ENCODE results near the gene SRPRB.

SRPRB gene, protein sequence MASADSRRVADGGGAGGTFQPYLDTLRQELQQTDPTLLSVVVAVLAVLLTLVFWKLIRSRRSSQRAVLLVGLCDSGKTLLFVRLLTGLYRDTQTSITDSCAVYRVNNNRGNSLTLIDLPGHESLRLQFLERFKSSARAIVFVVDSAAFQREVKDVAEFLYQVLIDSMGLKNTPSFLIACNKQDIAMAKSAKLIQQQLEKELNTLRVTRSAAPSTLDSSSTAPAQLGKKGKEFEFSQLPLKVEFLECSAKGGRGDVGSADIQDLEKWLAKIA

DNA sequence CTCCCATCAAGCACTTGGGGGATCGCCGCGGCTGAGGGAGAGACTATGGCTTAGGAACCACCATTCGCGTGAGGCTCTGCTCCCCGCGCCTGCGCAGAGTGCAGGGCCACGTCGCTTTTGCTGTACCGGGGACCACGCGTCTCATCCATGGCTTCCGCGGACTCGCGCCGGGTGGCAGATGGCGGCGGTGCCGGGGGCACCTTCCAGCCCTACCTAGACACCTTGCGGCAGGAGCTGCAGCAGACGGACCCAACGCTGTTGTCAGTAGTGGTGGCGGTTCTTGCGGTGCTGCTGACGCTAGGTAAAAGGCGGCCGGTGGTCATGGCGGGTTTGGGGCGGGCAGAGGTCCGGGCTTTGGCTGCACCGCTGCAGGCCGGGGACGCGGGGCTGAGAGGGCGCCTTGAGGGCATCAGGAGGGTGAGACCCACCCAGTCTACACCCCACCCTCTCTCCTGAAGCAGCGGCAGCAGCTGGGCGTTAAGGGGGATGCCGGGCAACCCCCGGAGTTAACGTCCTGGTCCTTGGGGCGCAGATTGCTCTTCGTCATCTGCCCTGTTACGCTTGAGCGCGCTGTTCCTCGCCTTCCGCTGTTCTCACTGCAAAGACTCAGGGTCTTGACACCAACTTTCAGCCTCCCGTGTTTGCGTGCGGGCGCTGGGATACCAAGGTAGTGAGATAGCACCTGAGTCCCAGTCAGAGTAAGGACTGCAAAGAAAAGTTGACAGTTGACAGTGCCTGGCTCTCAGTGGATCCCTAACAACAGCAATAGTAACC lies at the start of gene SRPRB:
TSS of gene SRPRB (plus strand) at position 114 of the 774 bp plus-strand sequence. CDS start at position 148, 34 bp downstream.
- intact Hi-C loops (cut with DNase I): loop anchor here (5.0 to 10.0 kb wide), 2 partner anchors 144 to 1081 kb away; partner anchors contain the start of genes NPHP3 and TOPBP1
- peak; percentile 93 to 99 (median 97) for DNase-seq

DNA sequence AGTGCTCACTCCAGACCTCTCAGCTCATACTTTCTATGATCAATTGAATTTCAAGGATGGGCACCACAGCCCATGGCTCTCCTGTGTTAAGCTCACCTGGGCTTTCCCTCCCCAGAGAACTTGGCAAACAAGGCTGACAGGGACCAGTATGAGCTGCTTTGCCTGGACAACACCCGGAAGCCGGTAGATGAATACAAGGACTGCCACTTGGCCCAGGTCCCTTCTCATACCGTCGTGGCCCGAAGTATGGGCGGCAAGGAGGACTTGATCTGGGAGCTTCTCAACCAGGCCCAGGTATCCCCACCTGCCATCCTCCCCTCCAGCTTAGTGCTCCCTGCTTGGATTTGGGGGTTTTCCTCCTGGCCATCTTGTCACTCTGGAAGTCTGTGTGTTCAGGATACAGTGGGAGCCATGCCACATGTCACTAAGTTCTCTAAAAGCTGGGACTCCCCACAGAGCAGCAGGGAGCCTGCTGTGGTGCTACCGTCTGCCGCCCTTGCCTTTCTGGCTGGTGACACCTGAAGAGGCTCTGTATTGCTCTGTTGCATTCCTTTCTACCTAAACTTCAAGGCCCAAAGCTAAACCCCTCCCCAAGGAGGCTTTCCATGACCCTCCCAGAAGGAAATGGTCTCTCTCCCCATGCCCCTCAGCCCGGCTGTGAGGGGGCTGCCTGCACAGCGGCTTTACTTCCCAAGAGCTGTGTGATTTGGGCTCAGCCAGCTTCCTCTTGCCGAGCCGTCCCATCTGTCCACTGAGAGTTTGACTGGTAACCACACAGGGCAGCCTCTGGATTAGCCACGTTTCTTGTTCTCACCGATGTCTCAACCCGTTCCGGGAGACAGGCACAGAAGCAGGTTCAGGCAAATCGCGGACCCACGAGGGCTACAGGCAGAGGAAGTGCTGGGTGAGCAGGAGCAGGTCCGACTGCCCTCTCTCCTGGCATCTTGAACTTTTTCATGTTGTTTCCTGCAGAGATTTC lies 48.6 kb upstream of the SRPRB start:
- DNase-seq: no peak
- intact Hi-C loops (cut with DNase I): no loop called here

DNA sequence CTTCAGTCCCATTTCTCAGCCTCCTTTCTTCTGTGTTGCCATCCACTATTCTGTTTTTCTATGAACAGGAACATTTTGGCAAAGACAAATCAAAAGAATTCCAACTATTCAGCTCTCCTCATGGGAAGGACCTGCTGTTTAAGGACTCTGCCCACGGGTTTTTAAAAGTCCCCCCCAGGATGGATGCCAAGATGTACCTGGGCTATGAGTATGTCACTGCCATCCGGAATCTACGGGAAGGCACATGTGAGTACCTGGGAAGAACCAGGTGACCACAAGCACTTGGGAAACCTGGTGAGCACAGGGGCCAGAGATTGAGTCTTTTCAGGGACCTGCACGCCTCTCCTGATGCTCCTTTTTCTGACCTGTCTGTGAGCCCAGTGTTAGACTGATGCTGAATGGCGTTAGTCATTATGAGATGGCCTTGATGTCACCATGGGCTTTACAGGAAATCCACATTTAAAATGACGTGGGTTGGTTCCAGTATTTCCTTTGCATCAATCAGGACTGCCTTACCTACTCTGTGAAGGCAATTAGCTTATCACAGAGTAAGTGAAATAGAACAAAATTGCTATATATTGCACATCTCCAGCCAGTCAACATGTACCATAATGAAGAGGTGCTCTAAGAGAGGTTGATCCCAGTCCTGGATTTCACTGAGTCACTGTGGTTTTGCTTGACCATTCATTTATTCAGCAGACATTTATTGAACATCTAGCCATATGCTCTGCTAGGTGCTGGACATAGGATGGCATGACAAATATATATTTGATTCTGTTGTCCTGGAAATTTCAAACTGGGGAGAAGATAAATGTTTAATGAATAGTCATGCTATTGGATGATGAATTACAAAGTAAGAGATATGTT lies 47.7 kb upstream of the SRPRB start:
- intact Hi-C loops (cut with DNase I): no loop called here
- no peak for DNase-seq

DNA sequence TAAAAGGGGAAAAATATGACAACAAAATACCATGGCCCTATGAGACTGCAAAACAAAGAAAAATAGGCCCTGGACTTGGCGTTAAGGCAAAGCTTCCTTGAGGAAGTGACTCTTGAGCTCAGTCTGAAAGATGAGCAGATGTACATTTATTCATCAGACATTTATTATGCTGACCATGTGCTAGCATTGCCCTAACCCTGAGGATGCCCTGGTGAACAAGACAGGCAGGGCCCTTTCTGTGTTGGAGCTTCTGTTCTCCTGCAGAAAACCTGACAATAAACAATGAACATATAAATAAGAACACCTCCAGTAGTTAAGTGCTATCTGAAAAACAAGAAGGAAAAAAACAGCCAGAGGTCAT lies 47.1 kb upstream of the SRPRB start:
- no peak for DNase-seq
- intact Hi-C loops (cut with DNase I): no loop called here

DNA sequence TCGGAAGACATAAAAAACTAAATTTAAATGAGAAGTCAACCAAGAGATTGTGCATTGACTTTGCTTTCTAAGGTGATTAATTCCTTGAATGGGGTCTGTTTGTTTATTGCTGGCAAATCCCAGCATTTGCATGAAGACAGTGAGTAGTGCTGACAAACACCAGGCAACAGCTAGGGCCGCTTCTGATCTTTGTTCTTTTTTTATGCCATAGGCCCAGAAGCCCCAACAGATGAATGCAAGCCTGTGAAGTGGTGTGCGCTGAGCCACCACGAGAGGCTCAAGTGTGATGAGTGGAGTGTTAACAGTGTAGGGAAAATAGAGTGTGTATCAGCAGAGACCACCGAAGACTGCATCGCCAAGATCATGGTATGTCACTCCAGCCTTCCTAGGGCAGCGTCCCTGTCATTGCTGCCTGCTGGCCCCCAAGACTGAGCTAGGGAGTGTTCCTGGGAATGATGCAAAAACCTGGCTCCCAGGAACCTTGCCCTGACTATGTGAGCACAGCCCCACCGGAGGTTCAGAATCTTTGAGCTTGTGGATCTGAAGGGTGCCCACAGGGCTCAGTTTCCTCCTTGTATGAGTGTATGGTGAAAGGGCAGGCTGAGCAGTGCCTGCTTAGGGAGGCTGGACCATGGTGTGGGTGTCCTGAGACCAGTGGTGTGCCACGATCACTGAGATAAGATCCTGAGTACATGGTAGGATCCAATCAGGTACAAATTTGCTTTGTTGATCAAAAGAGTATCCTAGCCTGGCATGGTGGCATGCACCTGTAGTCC lies 46.5 kb upstream of the SRPRB start:
- intact Hi-C loops (cut with DNase I): no loop called here
- DNase-seq: no peak

DNA sequence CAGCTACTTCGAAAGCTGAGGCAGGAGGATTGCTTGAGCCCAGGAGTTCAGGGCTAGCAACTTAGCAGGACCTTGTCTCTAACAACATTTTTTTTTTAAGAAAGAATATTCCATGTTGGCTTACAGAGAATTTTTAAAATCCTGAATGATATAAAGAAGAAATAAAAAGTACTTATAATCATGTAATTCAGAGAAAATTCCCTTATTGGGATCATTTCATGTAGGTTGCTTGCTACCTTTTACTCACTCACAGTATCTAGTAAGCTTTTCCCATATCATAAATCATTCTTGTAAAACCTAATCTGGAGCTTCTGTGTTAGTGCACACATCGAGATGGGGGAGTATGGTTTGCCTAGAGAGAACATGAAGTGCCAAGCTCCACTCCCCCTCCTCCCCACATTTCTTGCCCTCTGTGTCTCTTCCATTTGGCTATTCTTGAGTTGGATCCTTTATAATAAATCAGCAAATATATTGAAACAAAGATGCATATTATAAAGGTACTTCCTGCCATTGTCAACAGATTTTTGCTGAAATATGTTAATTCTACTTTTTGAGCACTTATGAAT lies 45.8 kb upstream of the SRPRB start:
- intact Hi-C loops (cut with DNase I): no loop called here

DNA sequence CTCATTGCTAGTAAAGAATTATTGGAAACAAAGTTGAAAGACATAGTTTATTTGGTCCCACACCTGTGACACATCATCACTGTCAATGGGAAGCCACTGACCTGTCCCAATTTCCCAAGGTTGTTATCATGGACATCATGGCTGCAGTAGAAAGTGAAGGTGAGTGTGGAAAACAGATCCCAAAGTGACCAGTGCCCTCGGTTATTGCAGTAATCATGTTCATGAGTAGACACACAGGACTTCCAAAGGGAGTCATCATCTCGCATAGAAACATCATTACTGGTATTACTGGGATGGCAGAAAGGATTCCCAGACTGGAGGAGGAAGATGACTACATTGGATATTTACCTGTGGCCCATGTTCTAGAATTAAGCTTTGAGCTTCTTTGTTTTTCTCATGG lies 44.7 kb upstream of the SRPRB start:
- no peak for DNase-seq
- intact Hi-C loops (cut with DNase I): no loop called here

More for the DNA sequence above, 45.8 kb upstream of the SRPRB start:
- no peak for DNase-seq

DNA sequence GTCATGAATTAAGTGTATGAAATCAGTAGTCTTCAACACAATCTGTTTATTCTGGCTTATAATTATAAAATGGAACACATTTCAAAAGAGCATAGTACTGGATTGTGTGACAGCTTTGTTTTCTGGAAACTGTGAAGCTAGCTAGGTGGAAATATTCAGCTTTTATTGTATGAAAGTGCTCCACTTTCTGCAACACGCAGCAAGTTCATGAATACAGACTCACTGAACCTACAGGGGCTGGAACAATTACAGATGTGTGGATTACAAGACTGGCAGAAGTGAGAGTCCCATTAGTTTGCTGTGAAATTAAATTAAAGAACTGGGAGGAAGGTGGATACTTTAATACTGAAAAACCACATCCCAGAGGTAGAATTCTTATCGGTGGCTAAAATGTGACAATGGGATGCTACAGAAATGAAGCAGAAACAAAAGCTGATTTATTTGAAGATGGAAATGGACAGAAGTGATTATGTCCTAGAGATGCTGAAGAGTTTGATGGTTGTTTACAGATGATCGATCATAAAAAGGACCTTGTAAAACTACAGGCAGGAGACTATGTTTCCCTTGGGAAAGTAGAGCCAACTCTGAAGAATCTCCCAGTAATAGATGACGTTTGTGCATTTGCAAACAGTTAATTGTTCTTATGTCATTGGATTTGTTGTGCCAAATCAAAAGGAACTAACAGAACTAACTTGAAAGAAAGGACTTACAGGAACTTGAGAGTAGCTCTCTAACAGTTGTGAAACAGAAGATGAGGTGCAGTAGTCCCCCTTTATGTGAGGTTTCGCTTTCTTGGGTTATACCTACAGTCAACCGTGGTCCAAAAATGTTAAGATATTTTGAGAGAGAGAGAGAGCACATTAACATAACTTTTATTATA lies 43.8 kb upstream of the SRPRB start:
- no peak for DNase-seq
- intact Hi-C loops (cut with DNase I): no loop called here

DNA sequence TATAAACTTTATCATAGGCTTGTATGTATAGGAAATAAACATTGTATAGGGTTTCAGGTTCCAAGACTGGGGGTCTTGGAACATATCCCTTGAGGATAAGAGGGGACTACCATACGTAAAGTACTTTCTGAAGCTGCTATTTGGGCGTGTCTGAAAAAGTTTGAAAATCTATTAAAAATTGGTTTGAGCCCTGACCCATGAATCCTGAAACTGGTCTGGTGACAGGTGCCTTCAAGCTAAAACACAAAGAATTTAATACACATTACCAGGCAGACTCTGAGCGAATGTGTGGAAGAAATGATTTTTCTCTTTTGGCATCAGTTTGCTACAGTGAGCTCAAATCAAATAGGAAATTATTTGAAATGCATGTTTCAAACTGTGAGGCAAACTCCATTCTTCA lies 43.1 kb upstream of the SRPRB start:
- DNase-seq: no peak
- intact Hi-C loops (cut with DNase I): no loop called here

DNA sequence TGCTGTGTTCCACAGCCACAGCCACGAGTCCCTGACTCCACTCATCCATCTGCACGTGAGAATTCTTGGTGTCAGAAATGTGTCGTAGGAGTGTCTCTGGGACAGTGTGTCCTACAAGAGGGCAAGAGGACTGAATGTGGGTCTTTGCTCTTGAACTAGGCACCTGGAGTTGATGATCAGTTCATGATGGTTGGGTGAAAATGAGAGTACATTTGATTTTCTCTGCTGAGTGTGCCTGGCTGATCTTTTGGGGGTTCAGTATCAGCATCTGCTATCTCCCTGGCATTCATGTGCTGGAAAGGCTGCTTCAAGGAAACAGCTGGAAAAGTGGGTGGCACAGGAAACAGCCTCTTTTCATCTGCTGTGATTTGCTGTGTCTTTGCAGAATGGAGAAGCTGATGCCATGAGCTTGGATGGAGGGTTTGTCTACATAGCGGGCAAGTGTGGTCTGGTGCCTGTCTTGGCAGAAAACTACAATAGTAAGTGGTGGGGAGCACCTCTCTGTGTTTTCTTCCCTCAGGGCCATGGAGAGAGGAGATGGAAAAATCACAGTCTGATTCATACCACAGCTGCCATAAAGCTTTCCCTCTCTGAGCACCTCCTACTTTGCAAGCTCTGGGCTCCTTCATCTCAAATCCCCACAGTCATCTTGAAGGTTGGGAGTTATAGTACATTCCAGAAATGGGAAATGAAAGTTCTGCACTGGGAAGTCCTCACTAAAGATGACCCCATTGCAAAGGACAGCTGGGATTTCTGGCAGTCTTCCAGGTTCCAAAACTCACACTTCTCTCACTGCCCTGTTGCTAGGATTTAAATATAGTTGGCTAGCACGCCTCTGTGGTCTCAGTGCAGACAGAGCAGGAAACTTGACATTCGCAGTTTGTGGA lies 41.6 kb upstream of the SRPRB start:
- no peak for DNase-seq
- intact Hi-C loops (cut with DNase I): no loop called here

DNA sequence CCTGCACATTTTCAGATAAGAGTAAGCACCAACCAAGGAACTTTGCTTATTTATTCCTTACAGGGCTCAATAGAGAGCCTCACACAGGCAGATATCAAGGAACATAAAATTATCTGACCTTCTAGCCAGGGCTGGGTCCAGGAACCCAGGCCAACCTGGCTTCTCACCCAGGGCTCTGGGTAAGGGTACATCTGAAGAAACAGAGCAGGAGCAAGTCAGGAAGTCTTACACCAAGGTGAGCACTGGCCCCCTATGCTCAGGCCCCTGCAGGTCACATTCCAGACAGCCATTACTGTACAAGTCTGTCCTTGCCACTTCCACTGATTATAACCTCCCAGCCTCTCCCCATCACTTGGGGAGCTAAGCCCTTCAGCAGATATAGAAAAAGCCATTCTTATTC lies 40.4 kb upstream of the SRPRB start:
- intact Hi-C loops (cut with DNase I): no loop called here
- DNase-seq: no peak

DNA sequence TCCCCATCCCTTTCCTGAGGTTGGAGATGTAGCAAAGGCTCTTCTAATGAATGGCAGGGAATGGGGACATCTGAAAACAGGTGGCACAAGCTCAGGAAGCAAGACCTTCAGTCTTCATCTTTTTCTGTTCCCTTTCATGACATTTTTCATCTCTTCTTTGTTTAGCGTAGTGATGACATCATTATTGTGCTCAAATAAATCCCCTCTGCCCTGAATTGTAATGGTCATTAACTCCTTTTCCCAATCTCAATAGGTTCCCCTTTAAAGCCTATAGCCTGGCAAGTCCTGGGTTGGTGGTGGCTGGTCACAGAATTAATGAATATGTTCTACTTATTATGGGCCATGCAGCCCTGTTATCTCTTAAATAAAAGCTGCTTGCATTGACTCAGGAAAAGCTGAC lies 38.0 kb upstream of the SRPRB start:
- no peak for DNase-seq
- intact Hi-C loops (cut with DNase I): no loop called here

DNA sequence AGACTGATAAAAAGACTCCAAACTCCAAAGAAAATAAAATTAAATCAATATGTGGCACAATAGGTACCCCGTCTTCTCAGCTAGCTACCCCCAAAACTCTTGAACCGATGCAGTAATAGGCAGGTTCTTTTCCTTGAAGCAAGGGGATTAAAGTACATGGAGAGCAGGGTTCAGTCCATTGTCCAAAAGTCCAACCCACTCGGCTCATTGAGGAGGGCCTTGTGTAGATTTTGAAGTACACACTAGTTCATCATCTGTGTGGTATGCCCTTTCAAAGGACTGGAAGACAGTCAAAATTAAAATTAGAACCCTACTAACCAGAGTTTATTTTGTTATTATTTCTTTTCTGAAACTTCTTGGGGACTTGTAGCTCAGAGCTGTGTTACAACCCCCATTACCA lies 36.1 kb upstream of the SRPRB start:
- intact Hi-C loops (cut with DNase I): no loop called here
- DNase-seq: no peak

DNA sequence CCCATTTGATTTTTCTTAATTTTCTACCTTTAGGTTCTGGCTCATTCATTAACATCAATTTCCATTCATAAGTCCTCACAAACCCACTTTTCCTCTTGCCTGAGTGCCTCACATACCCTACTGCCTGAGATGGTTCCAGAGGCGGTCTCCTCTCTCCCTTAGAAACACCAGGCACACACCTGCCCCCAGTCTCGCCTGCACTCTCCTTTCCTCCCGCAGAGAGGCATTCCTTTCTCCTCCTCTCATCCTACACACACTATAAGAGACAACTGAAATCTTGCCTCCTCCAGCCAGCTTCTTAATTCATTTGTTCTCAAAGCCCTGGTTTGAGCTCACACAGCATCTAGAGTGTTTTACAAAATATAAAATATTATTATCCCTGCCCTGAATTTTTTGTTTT lies 31.9 kb upstream of the SRPRB start:
- no peak for DNase-seq
- intact Hi-C loops (cut with DNase I): no loop called here

DNA sequence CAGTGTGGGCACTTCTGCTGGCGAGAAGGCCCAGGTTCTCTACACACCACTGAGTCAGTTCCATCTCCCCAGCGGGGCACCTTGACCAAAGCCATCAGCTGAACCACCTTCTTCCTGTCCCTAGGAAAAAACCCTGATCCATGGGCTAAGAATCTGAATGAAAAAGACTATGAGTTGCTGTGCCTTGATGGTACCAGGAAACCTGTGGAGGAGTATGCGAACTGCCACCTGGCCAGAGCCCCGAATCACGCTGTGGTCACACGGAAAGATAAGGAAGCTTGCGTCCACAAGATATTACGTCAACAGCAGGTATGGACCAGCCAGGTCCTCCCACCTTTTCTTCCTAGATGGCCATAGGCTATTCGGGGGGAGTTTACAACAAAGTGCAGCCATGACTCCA lies 30.3 kb upstream of the SRPRB start:
- DNase-seq: peak in 1 of 10 donors; percentile 73
- intact Hi-C loops (cut with DNase I): no loop called here

DNA sequence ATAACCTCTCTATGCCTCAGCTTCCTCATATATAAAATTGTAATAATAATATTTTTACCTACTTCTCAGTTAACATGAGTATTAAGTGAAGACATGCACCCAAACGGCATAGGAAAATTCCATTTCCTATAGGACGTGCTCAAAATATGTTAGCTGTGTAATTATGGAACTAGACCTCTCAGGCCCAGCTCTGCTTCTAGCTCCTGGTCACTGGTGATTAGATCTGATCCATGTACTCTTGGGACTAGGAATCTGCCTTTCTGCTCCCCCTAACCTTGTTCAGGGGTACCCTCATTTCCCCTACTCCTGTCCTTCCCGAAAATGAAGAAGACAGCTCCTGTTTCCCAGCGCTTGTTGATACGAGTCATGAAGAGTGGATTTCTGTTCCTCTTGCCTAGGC lies 29.8 kb upstream of the SRPRB start:
- intact Hi-C loops (cut with DNase I): no loop called here
- DNase-seq: no peak
